ENCODE measurements around the gene MYMK. TPM values are rescaled to one million over a fixed set of nuclear protein-coding genes. Genes with fewer than 3 reads are reported as not detected.

MYMK gene
- total RNA-seq, 1 donor from 2014 or later: not detected

GRCh38 chr9:133505186-133505830 is 19.5 kb downstream of the MYMK start:
- no peak for DNase-seq (ENCODE audit: low spot score)

GRCh38 chr9:133502112-133502511 is 22.6 kb downstream of the MYMK start:
- no peak for DNase-seq (ENCODE audit: low spot score)

- DNase-seq (ENCODE audit: low spot score): no peak
Measured at GRCh38 chr9:133499892-133500270, 24.9 kb downstream of the MYMK start.

GRCh38 chr9:133499132-133499891 is 25.4 kb downstream of the MYMK start:
- no peak for DNase-seq (ENCODE audit: low spot score)

- no peak for DNase-seq (ENCODE audit: low spot score)
Measured at GRCh38 chr9:133496861-133497842, 27.6 kb downstream of the MYMK start.

- no peak for DNase-seq (ENCODE audit: low spot score)
Measured at GRCh38 chr9:133495327-133496293, 29.1 kb downstream of the MYMK start.

- DNase-seq (ENCODE audit: low spot score): no peak
Measured at GRCh38 chr9:133494636-133495326, 30.0 kb downstream of the MYMK start.

GRCh38 chr9:133493845-133494540 is 30.8 kb downstream of the MYMK start:
- no peak for DNase-seq (ENCODE audit: low spot score)

- no peak for DNase-seq (ENCODE audit: low spot score)
Measured at GRCh38 chr9:133493428-133493827, 31.3 kb downstream of the MYMK start.

- no peak for DNase-seq (ENCODE audit: low spot score)
Measured at GRCh38 chr9:133492061-133493021, 32.4 kb downstream of the MYMK start.

- DNase-seq (ENCODE audit: low spot score): no peak
Measured at GRCh38 chr9:133491656-133491925, 33.2 kb downstream of the MYMK start.

GRCh38 chr9:133490865-133491655 is 33.7 kb downstream of the MYMK start:
- no peak for DNase-seq (ENCODE audit: low spot score)

- DNase-seq (ENCODE audit: low spot score): no peak
Measured at GRCh38 chr9:133490201-133490681, 34.5 kb downstream of the MYMK start.

GRCh38 chr9:133489253-133490190 is 35.2 kb downstream of the MYMK start:
- no peak for DNase-seq (ENCODE audit: low spot score)

- DNase-seq (ENCODE audit: low spot score): no peak
Measured at GRCh38 chr9:133488686-133489252, 36.0 kb downstream of the MYMK start.

GRCh38 chr9:133487331-133487725 is 37.4 kb downstream of the MYMK start:
- no peak for DNase-seq (ENCODE audit: low spot score)

All from mesenteric fat pad (tissue), 1 donor.